ENCODE measurements around the gene ZNF217.
"Not testable (repeated sequence)": the region's sequence is repeated elsewhere in the genome, so short reads cannot be mapped to it uniquely, and the experiment has no call there.

The ZNF217 gene

DNA sequence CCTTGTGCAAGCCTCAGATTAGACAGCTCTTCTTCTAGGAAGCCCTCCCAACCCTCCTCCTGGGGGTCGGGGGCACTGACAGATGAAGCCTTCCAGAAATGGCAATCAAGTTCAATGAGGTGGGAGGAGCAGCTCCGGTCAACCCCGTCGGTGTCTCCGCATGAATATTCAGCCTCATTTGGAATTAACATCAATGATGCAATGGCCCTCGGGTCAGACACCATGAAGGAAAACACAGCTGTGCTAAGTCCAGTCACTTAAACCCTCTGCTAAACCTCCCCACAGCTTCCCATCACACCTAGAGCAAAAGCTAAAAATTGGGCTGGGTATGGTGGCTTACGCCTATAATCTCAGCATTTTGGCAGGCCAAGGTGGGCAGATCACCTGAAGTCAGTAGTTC is 36.5 kb downstream of the ZNF217 start:
- H3K4me3 ChIP-seq (ENCODE audit: low read depth, low read length), result no peak overlapping the region
- TF ChIP-seq, protein P1, sequence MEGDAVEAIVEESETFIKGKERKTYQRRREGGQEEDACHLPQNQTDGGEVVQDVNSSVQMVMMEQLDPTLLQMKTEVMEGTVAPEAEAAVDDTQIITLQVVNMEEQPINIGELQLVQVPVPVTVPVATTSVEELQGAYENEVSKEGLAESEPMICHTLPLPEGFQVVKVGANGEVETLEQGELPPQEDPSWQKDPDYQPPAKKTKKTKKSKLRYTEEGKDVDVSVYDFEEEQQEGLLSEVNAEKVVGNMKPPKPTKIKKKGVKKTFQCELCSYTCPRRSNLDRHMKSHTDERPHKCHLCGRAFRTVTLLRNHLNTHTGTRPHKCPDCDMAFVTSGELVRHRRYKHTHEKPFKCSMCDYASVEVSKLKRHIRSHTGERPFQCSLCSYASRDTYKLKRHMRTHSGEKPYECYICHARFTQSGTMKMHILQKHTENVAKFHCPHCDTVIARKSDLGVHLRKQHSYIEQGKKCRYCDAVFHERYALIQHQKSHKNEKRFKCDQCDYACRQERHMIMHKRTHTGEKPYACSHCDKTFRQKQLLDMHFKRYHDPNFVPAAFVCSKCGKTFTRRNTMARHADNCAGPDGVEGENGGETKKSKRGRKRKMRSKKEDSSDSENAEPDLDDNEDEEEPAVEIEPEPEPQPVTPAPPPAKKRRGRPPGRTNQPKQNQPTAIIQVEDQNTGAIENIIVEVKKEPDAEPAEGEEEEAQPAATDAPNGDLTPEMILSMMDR (IDR thresholded peaks at IDR 0.05; ENCODE audit: low read depth, low read length), result no peak

- TF ChIP-seq, protein P1 (IDR thresholded peaks at IDR 0.05; ENCODE audit: low read depth, low read length), result no peak
- no peak overlapping the region for H3K4me3 ChIP-seq (ENCODE audit: low read depth, low read length)
Measured at GRCh38 chr20:53556267-53556897, 37.3 kb downstream of the ZNF217 start.

DNA sequence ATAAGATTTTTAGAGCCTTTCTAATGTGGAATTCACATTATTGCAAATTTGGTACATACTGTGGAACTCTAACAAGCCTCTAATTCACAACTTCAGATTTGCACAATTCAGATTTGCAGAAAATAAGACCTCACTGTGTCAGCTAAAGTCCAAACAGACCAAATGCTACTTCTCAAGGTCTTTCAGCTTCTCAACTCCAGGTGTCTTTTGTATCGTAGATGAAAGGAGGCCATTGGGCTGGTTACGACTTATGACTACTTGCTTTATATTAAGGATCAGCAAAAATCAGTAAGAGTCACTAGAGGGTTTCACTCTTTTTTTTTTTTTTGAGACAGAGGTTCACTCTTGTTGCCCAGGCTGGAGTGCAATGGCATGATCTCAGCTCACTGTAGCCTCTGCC is 37.8 kb downstream of the ZNF217 start:
- TF ChIP-seq, protein P1 (IDR thresholded peaks at IDR 0.05; ENCODE audit: low read depth, low read length), result no peak
- H3K4me3 ChIP-seq (ENCODE audit: low read depth, low read length), result no peak overlapping the region

GRCh38 chr20:53555081-53555480 is 38.6 kb downstream of the ZNF217 start:
- TF ChIP-seq, protein P1 (IDR thresholded peaks at IDR 0.05; ENCODE audit: low read depth, low read length), result no peak

GRCh38 chr20:53552572-53552893 is 41.1 kb downstream of the ZNF217 start:
- not testable (repeated sequence) for H3K4me3 ChIP-seq (ENCODE audit: low read depth, low read length)

More at GRCh38 chr20:53555081-53555480, 38.6 kb downstream of the ZNF217 start:
- no peak overlapping the region for H3K4me3 ChIP-seq (ENCODE audit: low read depth, low read length)

GRCh38 chr20:53551719-53552571 is 41.7 kb downstream of the ZNF217 start:
- not testable (repeated sequence) for H3K4me3 ChIP-seq (ENCODE audit: low read depth, low read length)

DNA sequence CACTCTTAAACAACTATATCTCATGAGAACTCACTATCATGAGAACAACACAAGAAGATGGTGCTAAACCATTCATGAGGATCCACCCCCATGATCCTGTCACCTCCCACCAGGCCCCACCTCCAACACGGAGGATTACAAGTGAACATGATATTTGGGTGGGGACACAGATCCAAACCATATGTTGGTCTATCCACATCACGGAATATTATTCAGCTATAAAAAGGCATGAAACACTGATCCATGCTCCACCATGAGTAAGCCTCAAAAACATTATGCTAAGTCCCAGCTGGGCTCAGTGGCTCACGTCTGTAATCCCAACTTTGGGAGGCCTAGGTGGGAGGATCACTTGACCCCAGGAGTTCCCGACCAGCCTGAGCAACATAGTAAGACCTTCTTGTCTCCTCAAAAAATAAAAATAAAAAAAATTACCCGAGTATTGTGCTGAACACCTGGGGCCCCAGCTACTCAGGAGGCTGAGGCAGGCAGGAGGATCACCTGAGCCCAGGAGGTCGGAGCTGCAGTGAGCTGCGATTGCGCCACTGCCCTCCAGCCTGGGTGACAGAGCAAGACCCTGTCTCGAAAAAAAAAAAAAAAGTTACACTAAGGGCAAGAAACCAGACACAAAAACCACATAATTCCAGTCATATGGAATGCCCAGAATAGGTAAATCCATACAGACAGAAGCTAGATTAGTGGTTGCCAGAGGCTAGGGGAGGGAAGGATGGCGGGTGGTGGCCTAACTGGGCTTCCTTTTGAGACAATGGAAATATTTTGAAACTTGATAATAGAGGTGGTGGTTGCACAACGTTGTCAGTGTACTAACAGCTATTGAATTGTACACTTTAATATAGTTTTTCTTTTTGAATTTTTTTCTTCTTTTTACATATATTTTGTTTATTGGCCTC is 43.1 kb downstream of the ZNF217 start:
- no peak overlapping the region for H3K4me3 ChIP-seq (ENCODE audit: low read depth, low read length)
- TF ChIP-seq, protein P1 (IDR thresholded peaks at IDR 0.05; ENCODE audit: low read depth, low read length), result no peak

All from WI38 (cell line).